GM21367 (cell line): Measurements from ENCODE around the gene RENBP.
"Not testable (repeated sequence)": the region's sequence is repeated elsewhere in the genome, so short reads cannot be mapped to it uniquely, and the experiment has no call there.

Experiments used
- ATAC-seq: cut with Tn5 transposase; IDR thresholded peaks from one replicate; pipeline ENCODE4 v1.9.1; 2021; ENCODE audit not compliant: unreplicated experiment

RENBP gene

DNA sequence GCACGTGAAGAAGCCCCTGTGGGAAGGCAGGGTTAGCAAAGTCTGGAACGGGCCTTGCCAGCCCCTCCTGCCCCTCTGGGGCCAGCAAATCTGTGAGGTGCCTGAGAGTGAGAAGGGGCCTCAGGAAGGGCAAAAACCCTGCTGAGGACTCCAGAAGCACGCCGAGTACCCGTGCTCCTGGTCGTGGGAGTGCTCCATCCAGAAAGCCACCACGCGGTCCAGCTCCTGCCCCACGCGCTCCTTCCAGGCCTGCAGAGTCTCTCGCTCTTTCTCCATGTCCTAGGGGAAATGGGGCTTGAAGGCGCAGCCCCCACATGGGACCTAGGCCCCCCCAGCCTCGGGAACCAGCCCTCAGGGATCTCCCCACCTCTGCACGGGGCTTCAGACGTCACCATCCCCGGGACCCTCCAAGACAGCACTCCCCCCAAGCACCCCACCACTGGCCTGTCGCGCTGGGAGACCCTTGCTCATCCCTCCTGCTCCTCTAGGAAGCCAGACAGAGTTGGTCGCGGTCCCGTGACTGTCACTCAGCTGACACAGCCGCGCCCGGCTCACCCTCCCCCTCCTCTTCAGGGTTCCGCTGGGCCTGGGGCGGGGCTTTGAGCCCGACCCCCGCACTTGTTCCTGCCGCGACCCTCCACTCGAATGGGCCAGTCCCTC, at the start of gene RENBP:
Gene RENBP, minus strand, starts transcription at position 504 of the 660 bp plus-strand sequence. Its CDS starts 33 bp downstream, at position 471.
- no peak for ATAC-seq

DNA sequence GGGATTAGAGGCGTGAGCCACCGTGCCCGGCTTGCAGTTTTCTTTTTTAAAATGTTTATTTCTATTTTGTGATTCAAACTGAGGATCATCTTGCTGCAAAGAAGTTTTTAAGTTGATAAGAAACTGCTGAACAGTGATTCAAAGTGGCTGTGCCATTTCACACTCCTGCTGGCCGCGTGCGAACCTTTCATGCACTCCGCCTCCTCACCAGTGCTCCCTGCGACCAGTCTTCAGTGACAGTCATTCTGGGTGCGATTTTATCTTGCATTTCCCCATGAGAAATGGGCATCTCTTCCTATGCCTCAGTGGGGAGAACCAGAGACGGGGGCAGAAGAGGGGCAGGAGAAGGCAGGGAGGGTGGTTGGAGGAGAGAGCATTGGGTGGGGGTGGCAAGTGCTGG, 49.5 kb upstream of the RENBP start:
- no peak for ATAC-seq

- ATAC-seq, result no peak
These were observed 48.6 kb upstream of the RENBP start for GRCh38 chrX:153993079-153993478.

DNA sequence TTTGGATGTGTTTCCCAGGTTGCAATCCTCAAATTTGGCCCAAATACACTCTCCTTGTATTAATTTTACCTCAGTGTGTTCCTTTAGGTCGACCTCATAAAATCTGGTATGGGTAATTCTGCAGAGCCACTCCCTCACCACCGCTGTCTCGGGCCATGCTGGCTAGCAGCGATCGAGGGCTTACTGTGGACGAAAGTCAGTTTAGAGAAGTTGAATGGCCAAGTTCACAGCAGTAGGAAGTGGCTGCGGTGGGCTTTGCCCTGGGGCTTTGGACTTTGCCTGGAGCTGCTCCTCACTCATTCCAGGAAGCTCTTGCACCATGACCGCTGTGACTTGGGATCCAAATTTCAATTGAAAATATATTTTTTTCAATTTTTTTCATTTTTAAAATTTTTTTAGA, 47.7 kb upstream of the RENBP start:
- no peak for ATAC-seq

DNA sequence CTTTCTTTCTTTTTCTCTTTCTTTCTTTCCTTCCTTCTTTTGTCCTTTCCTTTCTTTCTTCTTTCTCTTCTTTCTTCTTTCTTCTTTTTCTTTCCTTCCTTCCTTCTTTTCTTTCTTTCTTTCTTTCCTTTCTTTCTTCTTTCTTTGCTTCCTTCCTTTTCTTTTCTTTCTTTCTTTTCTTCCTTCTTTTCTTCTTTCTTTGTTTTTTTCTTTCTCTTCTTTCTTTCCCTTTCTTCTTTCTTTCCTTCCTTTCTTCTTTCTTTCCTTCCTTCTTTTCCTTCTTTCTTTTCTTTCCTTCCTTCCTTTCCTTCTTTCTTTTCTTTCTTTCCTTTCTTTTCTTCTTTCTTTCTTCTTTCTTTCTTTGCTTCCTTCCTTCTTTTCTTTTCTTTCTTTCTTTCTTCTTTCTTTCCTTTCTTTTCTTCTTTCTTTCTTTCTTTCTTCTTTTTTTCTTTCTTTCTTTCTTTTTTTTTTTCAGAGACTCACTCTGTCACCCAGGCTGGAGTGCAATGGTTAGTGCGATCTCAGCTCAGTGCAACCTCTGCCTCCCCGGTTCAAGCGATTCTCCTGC, 46.7 kb upstream of the RENBP start:
- ATAC-seq, result no peak

- no peak for ATAC-seq
These were observed 45.7 kb upstream of the RENBP start for GRCh38 chrX:153989973-153990655.

DNA sequence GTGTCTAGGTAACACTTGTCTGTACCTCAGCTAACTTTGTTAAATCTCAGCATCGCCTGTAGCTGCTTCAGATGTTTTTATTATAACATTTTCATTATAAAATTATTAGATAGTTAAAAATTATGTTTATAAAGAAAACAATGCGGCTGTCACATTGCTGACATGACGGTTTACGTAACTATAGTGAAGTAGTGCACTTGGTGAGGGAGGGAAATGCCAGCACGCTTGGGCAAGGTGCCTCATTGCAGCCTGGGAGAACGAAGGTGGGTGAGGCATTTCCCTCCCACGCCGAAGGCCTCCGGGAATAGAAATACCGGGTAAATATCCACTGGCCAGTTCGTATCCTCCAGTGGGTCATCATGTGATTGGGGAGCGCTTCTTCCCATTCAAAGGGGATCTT, 44.0 kb upstream of the RENBP start:
- no peak for ATAC-seq

DNA sequence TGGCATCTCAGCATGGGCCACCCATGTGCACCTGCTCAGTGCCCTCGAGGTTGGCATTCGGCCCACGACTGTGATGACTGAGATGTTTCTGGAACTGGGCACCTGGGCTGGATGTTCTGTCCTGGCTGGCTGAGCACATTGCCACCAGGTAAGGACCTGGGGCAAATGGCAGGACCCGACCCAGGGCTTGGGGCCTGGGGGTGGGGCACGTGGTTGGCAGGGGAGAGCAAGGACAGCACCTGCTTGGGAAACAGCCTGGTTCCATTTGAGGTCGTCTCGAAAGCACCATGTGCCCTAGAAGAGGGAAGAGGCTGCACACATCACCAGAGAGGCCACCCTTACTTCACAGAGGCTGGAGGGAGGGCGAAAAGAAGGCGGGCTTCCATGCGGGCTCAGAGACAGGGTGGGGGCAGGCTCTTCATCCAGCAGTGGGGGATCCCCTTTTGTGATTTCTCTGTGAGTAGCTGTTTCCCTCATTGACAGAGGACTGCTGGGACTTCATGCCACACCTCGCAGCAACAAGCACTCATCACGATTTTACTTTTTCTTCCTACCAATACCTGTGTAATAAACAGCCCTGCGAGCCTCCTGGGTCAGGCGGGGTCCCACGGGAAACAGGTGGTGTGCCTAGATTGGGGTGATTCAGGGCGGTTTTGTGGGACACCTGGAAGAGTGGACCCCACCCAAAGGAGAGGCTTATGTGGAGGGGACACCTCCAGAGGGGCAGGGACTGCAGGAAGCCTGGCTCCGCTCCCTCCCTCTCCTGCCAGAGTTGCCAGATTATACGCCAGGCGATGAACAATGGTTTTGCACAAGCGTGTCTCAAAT, 40.1 kb upstream of the RENBP start:
- ATAC-seq, result no peak

DNA sequence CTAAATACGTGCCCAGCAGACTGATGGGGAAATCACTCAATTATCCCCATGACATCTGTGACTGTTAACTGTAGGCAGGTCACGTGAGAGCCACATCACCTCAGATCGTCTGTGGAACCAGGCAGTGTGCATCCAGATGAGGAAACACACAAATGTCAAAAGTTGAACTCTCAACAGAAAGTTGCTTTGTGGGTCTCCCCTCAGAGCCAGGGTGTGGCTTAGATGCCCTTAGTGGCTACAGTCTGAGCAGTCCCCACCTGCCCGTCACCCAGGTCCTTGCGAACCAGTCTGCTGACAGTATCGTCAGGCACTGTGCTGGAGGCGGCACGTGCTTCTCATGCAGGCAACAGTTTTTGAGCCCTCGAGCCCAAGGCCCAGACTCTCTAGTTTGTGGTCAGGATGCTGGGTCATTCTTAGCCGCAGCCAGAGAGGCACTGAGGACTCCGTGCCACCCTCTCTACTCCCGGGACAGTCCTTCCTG, 38.9 kb upstream of the RENBP start:
- ATAC-seq, result no peak

DNA sequence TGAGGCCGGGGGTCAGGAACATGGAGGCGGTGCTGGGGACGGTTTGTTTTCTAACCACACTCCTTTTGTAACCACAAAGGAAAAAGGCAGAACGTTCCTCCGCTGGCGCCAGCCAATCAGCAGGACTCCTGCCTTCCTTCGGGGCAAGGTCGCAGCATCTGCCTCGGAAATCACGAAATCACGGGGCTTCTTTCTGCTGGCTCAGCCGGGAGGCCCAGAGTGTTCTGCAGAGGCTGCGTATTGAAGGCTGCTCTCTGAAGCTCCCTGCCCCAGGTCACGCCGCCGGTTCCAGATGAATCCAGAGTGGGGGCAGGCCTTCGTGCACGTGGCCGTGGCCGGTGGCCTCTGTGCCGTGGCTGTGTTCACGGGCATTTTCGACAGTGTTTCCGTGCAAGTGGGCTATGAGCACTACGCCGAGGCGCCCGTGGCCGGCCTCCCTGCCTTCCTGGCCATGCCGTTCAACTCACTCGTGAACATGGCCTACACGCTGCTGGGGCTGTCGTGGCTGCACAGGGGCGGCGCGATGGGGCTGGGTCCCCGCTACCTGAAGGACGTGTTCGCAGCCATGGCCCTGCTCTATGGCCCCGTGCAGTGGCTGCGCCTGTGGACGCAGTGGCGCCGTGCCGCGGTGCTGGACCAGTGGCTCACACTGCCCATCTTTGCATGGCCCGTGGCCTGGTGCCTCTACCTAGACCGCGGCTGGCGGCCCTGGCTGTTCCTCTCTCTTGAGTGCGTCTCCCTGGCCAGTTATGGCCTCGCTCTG, 37.5 kb upstream of the RENBP start:
- ATAC-seq, result no peak

DNA sequence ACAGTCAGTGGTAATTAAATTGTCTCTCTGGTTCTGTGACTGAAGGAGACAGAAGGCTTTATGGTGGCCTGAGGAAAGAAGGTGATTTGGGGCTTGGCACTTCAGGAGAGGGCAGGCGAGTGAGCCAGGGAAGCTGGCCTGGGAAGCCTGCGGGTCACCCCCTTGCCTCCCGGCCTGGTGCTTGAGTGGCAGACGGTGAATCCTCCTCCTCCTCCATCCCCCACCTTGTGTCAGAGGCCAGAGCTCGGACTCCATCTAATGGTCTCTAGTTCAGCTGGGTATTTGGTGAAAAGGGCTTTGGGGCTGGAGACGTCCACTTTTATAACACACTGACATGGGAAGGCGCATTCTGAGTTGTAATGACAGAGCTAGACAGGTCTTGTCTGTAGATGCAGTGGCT, 36.8 kb upstream of the RENBP start:
- ATAC-seq, result no peak

DNA sequence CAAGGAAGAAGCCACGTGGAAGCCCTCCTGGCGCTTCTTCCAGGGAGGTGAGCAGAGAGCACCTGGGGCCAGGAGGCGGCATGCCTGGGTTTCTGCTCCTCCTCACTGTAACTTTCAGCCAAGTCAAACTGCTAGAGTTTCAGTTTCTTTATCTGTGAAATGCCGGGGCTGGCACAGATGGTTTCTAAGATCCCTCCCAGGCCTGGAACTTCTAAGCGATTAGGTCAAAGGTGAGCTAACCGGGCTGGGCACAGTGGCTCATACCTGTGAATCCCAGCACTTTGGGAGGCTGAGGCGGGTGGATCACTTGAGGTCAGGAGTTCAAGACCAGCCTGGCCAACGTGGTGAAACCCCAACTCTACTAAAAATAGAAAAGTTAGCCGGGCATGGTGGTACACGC, 36.0 kb upstream of the RENBP start:
- not testable (repeated sequence) for ATAC-seq

GRCh38 chrX:153974726-153975286, 30.4 kb upstream of the RENBP start:
- ATAC-seq, result no peak

DNA sequence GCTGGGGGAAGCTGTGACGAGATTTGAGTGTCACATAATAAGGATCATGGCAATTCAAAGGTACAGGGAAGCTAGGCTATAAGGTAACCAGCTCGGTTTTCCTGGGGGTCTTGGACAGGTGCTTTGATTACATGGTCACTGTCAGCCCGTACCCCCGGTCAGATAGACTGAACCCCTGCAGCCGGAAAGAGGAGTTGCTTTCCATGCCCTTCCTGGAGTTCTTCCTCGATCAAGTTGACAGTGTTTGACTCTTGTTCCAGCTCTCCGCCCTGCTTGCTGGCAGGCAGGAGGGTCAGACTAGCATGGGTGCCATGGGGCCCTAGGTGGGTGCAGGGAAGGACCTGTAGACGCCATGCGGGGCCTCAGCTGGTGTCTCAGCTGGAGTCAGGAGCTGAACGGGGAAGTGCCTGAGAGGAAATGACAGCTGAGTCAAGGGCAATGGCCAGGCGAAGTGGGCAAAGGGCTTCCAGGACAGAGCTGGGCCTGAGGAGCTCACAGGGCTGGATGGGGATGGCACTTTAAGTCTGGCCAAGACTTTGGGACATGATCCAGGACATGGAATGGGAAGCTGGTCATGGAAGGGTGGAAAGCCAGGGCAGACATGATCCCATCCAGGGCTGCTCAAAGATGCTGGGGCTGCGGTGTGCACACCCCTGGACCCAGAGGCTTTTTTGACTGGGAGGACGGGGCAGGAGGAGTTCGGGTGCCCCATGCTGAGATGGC, 29.7 kb upstream of the RENBP start:
- no peak for ATAC-seq

GRCh38 chrX:153973127-153974002, 28.9 kb upstream of the RENBP start:
- no peak for ATAC-seq

- ATAC-seq, result peak; percentile 32
These were observed 28.1 kb upstream of the RENBP start, which contains the start of gene TMEM187 for GRCh38 chrX:153972368-153973126. Gene TMEM187, plus strand, starts transcription at chrX:153972754. Its CDS starts 9,309 bp downstream, at chrX:153982063.

DNA sequence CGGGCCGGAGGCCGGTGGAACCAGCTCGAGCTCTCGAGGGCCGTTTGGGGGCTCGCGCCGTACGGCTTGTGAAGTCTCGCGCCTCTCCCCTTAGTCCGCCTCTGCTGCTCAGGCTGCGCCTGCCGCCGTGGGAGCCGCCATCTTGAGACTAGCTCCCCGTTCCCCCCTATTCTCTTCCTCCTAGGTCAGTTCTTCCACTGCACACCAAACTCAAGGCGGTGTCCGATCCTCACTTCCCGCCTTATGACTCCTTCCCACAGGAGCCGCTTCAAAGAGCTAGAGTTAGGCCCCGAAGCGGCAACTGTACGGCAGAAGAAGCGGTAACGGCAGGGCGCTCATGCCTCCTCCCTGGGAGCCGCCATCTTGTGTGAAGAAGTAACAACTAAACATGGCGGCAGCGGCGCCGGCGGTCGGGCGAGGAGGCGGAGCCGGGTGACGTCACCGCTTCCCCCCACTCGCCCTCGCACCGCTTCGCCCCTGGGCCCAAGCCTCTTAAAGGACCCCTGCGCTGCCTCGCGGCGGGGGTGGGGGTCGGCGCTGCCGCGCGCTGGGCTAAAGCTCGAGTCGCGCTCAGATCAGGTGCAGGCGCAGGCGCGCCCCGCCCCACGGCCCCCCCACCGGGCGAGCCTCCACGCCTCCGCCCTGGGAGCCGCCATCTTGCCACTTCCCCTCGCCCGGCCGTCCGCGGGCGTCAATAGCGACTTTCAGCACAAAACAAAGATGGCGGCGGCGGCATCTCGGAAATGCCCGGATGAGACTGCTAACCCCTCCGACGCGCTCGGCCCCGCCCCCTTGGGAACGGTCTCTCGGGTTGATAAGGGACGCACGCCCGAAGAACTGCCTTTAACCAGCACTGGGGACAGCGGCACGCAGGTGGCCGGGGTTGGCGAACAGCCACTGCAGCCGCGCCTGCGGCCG, 27.3 kb upstream of the RENBP start, which contains the start of gene HCFC1:
Gene HCFC1, minus strand, starts transcription at position 369 of the 918 bp plus-strand sequence. CDS start 978 bp downstream, outside the sequence.
- ATAC-seq, result peak; percentile 26
